ENCODE results near the gene LRRC56. TPM values are rescaled to one million over a fixed set of nuclear protein-coding genes. Genes with fewer than 3 reads are reported as not detected.

Gene LRRC56
- total RNA-seq, 2 experiments from 2014 or later: 0.96 to 0.98 TPM

- intact Hi-C loops (cut with DNase I, micrococcal nuclease): no loop called here
- Mint-ChIP-seq H3K27ac (no peak overlapping the region), H3K4me3 (no peak overlapping the region), H3K4me1 (no peaks in the 10 kb centered on the region), H3K27me3 (no peaks in the 10 kb centered on the region), H3K36me3 (ENCODE audit: low read depth) (no peaks in the 10 kb centered on the region), H3K9me3 (ENCODE audit: low read depth) (no peaks in the 10 kb centered on the region)
- POLR2A ChIA-PET: no interaction called here
- no peak for DNase-seq
- no peak for ATAC-seq
- CTCF ChIA-PET: interaction anchor here (0.6 kb wide), 1 partner anchor 56 kb away, joined by 4 read pairs; no protein-coding TSS in a partner anchor
Observed at GRCh38 chr11:551131-551530, 13.8 kb downstream of the LRRC56 start.

- H3K27ac Mint-ChIP-seq: no peak overlapping the region
- H3K36me3 Mint-ChIP-seq (ENCODE audit: low read depth): no peaks in the 10 kb centered on the region
- intact Hi-C loops (cut with DNase I, micrococcal nuclease): no loop called here
- no peak for DNase-seq
- no peak overlapping the region for H3K4me3 Mint-ChIP-seq
- ATAC-seq: no peak
- ChIA-PET CTCF (no interaction called here), POLR2A (no interaction called here)
- H3K4me1 Mint-ChIP-seq: no peaks in the 10 kb centered on the region
- peaks cover 2% of the 10 kb centered on the region for H3K27me3 Mint-ChIP-seq
- no peaks in the 10 kb centered on the region for H3K9me3 Mint-ChIP-seq (ENCODE audit: low read depth)
Observed at GRCh38 chr11:551596-551995, 14.3 kb downstream of the LRRC56 start.

GRCh38 chr11:553083-553987 is 16.0 kb downstream of the LRRC56 start:
- no peak overlapping the region for H3K27ac Mint-ChIP-seq

GRCh38 chr11:553988-554340 is 16.6 kb downstream of the LRRC56 start:
- Mint-ChIP-seq H3K36me3 (ENCODE audit: low read depth) (no peaks in the 10 kb centered on the region), H3K4me3 (no peak overlapping the region), H3K27ac (no peak overlapping the region), H3K4me1 (no peaks in the 10 kb centered on the region), H3K27me3 (peaks cover 2% of the 10 kb centered on the region), H3K9me3 (ENCODE audit: low read depth) (no peaks in the 10 kb centered on the region)
- intact Hi-C loops (cut with DNase I, micrococcal nuclease): loop anchor here (2.0 kb wide), 2 partner anchors 85 to 169 kb away; no protein-coding TSS in a partner anchor
- ATAC-seq (no peak), DNase-seq (no peak)
- ChIA-PET POLR2A (no interaction called here), CTCF (interaction anchor here (0.9 to 1.3 kb wide), 9 partner anchors 9 to 173 kb away, joined by 3 to 13 read pairs (median 4); partner anchors contain the start of genes HRAS and PHRF1)

More at GRCh38 chr11:553083-553987, 16.0 kb downstream of the LRRC56 start:
- POLR2A ChIA-PET: no interaction called here
- H3K36me3 Mint-ChIP-seq (ENCODE audit: low read depth): no peaks in the 10 kb centered on the region
- H3K9me3 Mint-ChIP-seq (ENCODE audit: low read depth): no peaks in the 10 kb centered on the region
- H3K4me1 Mint-ChIP-seq: no peaks in the 10 kb centered on the region
- CTCF ChIA-PET: no interaction called here
- no peak for ATAC-seq
- H3K4me3 Mint-ChIP-seq: no peak overlapping the region
- H3K27me3 Mint-ChIP-seq: peaks cover 2% of the 10 kb centered on the region
- intact Hi-C loops (cut with DNase I, micrococcal nuclease): no loop called here
- no peak for DNase-seq

- Mint-ChIP-seq H3K4me3 (no peak overlapping the region), H3K4me1 (no peaks in the 10 kb centered on the region), H3K9me3 (ENCODE audit: low read depth) (no peaks in the 10 kb centered on the region), H3K36me3 (ENCODE audit: low read depth) (no peaks in the 10 kb centered on the region), H3K27ac (no peak overlapping the region), H3K27me3 (peaks cover 2% of the 10 kb centered on the region)
- ATAC-seq (peak; percentile 85), DNase-seq (peak; percentile 87)
- intact Hi-C loops (cut with DNase I, micrococcal nuclease): loop anchor here (1.0 to 5.0 kb wide), 6 partner anchors 17 to 169 kb away; partner anchors contain the start of genes LRRC56 (in 1 of the 2), PHRF1 (in 1 of the 2) and SCT (in 1 of the 2)
- ChIA-PET CTCF (interaction anchor here (0.8 to 1.5 kb wide), 17 partner anchors 9 to 199 kb away, joined by 3 to 13 read pairs (median 4); partner anchors contain the start of genes HRAS, PHRF1 and TMEM80), POLR2A (no interaction called here)
Observed at GRCh38 chr11:554428-555226, 17.3 kb downstream of the LRRC56 start.

GRCh38 chr11:555227-555779 is 18.0 kb downstream of the LRRC56 start:
- ATAC-seq (peak; percentile 6), DNase-seq (no peak)
- peaks cover 2% of the 10 kb centered on the region for H3K27me3 Mint-ChIP-seq
- no peak overlapping the region for H3K27ac Mint-ChIP-seq
- ChIA-PET CTCF (interaction anchor here (0.7 to 2.4 kb wide), 12 partner anchors 10 to 248 kb away, joined by 3 to 13 read pairs (median 4); partner anchors contain the start of gene TMEM80), POLR2A (no interaction called here)
- no peaks in the 10 kb centered on the region for H3K36me3 Mint-ChIP-seq (ENCODE audit: low read depth)
- H3K4me3 Mint-ChIP-seq: no peak overlapping the region
- intact Hi-C loops (cut with DNase I, micrococcal nuclease): loop anchor here (1.0 to 5.0 kb wide), 6 partner anchors 18 to 168 kb away; partner anchors contain the start of genes LRRC56 (in 1 of the 2), PHRF1 (in 1 of the 2) and SCT (in 1 of the 2)
- H3K4me1 Mint-ChIP-seq: peaks cover 4% of the 10 kb centered on the region
- H3K9me3 Mint-ChIP-seq (ENCODE audit: low read depth): no peaks in the 10 kb centered on the region

GRCh38 chr11:555780-556661 is 18.7 kb downstream of the LRRC56 start:
- intact Hi-C loops (cut with DNase I, micrococcal nuclease): loop anchor here (1.0 to 5.0 kb wide), 6 partner anchors 19 to 167 kb away; partner anchors contain the start of genes LRRC56 (in 1 of the 2), PHRF1 (in 1 of the 2) and SCT (in 1 of the 2)
- Mint-ChIP-seq H3K27me3 (peaks cover 2% of the 10 kb centered on the region), H3K4me1 (peaks cover 4% of the 10 kb centered on the region), H3K36me3 (ENCODE audit: low read depth) (no peaks in the 10 kb centered on the region), H3K9me3 (ENCODE audit: low read depth) (no peaks in the 10 kb centered on the region), H3K27ac (no peak overlapping the region), H3K4me3 (no peak overlapping the region)
- ATAC-seq (no peak), DNase-seq (peak; percentile 57)
- POLR2A ChIA-PET: interaction anchor here (1.0 kb wide), 1 partner anchor 20 kb away, joined by 4 read pairs; no protein-coding TSS in a partner anchor
- CTCF ChIA-PET: interaction anchor here (0.7 to 2.4 kb wide), 5 partner anchors 18 to 248 kb away, joined by 3 to 8 read pairs (median 4); no protein-coding TSS in a partner anchor

GRCh38 chr11:556662-557256 is 19.4 kb downstream of the LRRC56 start:
- Mint-ChIP-seq H3K27me3 (peaks cover 2% of the 10 kb centered on the region), H3K27ac (no peak overlapping the region)

GRCh38 chr11:557328-558132 is 20.2 kb downstream of the LRRC56 start:
- DNase-seq (peak; percentile 18), ATAC-seq (no peak)
- no peaks in the 10 kb centered on the region for H3K9me3 Mint-ChIP-seq (ENCODE audit: low read depth)
- ChIA-PET POLR2A (no interaction called here), CTCF (interaction anchor here (2.4 kb wide), 1 partner anchor 169 kb away, joined by 8 read pairs; no protein-coding TSS in a partner anchor)
- no peak overlapping the region for H3K4me3 Mint-ChIP-seq
- peaks cover 2% of the 10 kb centered on the region for H3K27me3 Mint-ChIP-seq
- H3K4me1 Mint-ChIP-seq: peaks cover 8% of the 10 kb centered on the region
- intact Hi-C loops (cut with DNase I, micrococcal nuclease): loop anchor here in 1 of 2 experiments (5.0 kb wide), 1 partner anchor 70 kb away; the partner anchor contains the start of gene SCT
- no peaks in the 10 kb centered on the region for H3K36me3 Mint-ChIP-seq (ENCODE audit: low read depth)
- no peak overlapping the region for H3K27ac Mint-ChIP-seq

More at GRCh38 chr11:556662-557256, 19.4 kb downstream of the LRRC56 start:
- no peaks in the 10 kb centered on the region for H3K36me3 Mint-ChIP-seq (ENCODE audit: low read depth)
- ATAC-seq: no peak
- no peak overlapping the region for H3K4me3 Mint-ChIP-seq
- H3K9me3 Mint-ChIP-seq (ENCODE audit: low read depth): no peaks in the 10 kb centered on the region
- peaks cover 7% of the 10 kb centered on the region for H3K4me1 Mint-ChIP-seq
- peak; percentile 10 for DNase-seq
- POLR2A ChIA-PET: interaction anchor here (1.0 kb wide), 1 partner anchor 19 kb away, joined by 4 read pairs; no protein-coding TSS in a partner anchor
- intact Hi-C loops (cut with DNase I, micrococcal nuclease): loop anchor here in 1 of 2 experiments (5.0 kb wide), 1 partner anchor 71 kb away; the partner anchor contains the start of gene SCT
- CTCF ChIA-PET: interaction anchor here (0.7 to 2.4 kb wide), 3 partner anchors 19 to 170 kb away, joined by 3 to 8 read pairs (median 4); no protein-coding TSS in a partner anchor

Measured in activated CD4-positive, alpha-beta T cell treated with anti-CD3 and anti-CD28 coated beads for 36 hours (primary cell).